B cell (primary cell): ENCODE measurements around the gene FMO3. TPM values are rescaled to one million over a fixed set of nuclear protein-coding genes. Genes with fewer than 3 reads are reported as not detected.

Experiments
- ATAC-seq: fragments of 200-7000 bp; cut with Tn5 transposase; one replicate; pipeline ENCODE4 v1.10.0; 2021; ENCODE audit warnings: low read depth, mild to moderate bottlenecking, moderate number of reproducible peaks, moderate library complexity
- CTCF ChIA-PET: fragments of 350-600 bp; sonication (Branson Sonifier 250); formaldehyde crosslinking; loops from one replicate; lab custom pipeline; 2021; ENCODE audit warnings: antibody characterized with exemption, inconsistent platforms; lab: Charles Lee
- POLR2A ChIA-PET: fragments of 350-600 bp; sonication (Branson Sonifier 250); formaldehyde crosslinking; loops from one replicate; lab custom pipeline; 2021; ENCODE audit warnings: antibody characterized with exemption; lab: Charles Lee
- DNase-seq: peaks from one replicate; pipeline ENCODE4 v3.0.0; 2013
- H2AFZ ChIP-seq: 2 replicates; pipeline ENCODE4 v1.6.1; 2012; ENCODE audit warnings: mild to moderate bottlenecking, low read depth, low read length; ENCODE audit not compliant: insufficient read depth, poor library complexity, severe bottlenecking
- H3K27ac ChIP-seq, 2 donors: 1 replicate in 1 of 2; 2 replicates in 1 of 2; pipeline ENCODE4 v1.5.1; 2012 to 2013; ENCODE audit warnings: low read length in 2 of 2, mild to moderate bottlenecking in 2 of 2, moderate library complexity in 1 of 2
- H3K27me3 ChIP-seq, 4 experiments: fragments of 200-600 bp in 1 of 4; sonication (generic) in 1 of 4; replicated peaks in 1 of 4; 1 replicate in 2 of 4; 2 replicates in 2 of 4; pipeline versions ENCODE4 v1.6.1 to v1.7.0; 2013 to 2016; ENCODE audit warnings: low read length in 3 of 4, mild to moderate bottlenecking in 2 of 4, mixed read lengths in 1 of 4, moderate library complexity in 1 of 4; ENCODE audit not compliant: insufficient read depth in 4 of 4, control insufficient read depth in 3 of 4; ENCODE audit errors: control extremely low read depth in 1 of 4
- H3K36me3 ChIP-seq, 2 experiments: replicated peaks in 1 of 2; 1 replicate in 1 of 2; 2 replicates in 1 of 2; pipeline versions ENCODE4 v1.6.1 to v1.7.1; 2013; ENCODE audit warnings: low read length in 1 of 2; ENCODE audit not compliant: insufficient read depth in 2 of 2, control insufficient read depth in 1 of 2; ENCODE audit errors: control extremely low read depth in 1 of 2, extremely low read depth in 1 of 2
- H3K4me1 ChIP-seq, 2 donors: fragments of 200-600 bp in 1 of 2; sonication (generic) in 1 of 2; 1 replicate in 1 of 2; 2 replicates in 1 of 2; pipeline versions ENCODE4 v1.5.1 to v1.6.1; 2013 to 2017; ENCODE audit warnings: low read length in 2 of 2; ENCODE audit not compliant: control insufficient read depth in 2 of 2, insufficient read depth in 2 of 2
- H3K4me2 ChIP-seq: replicated peaks from 2 replicates; pipeline ENCODE3; 2012; ENCODE audit warnings: mild to moderate bottlenecking, low read depth, low read length; ENCODE audit not compliant: poor library complexity, severe bottlenecking
- H3K4me3 ChIP-seq, 5 experiments: fragments of 200-600 bp in 1 of 5; sonication (generic) in 1 of 5; 1 replicate in 3 of 5; 2 replicates in 2 of 5; pipeline versions ENCODE4 v1.5.1 to v1.7.0; 2011 to 2016; ENCODE audit warnings: low read length in 4 of 5, mild to moderate bottlenecking in 4 of 5, low read depth in 2 of 5, control low read depth in 1 of 5, moderate library complexity in 1 of 5; ENCODE audit not compliant: insufficient read depth in 1 of 5; ENCODE audit errors: control extremely low read depth in 1 of 5, extremely low read depth in 1 of 5
- H3K79me2 ChIP-seq: fragments of 200-600 bp; sonication (generic); one replicate; pipeline ENCODE4 v1.6.0; 2016; ENCODE audit warnings: low read length; ENCODE audit not compliant: control insufficient read depth, insufficient read depth
- H3K9ac ChIP-seq: fragments of 200-600 bp; sonication (generic); 2 replicates; pipeline ENCODE4 v1.6.1; 2017; ENCODE audit warnings: mild to moderate bottlenecking, low read length, moderate library complexity
- H3K9me3 ChIP-seq, 3 donors: one replicate each; pipeline versions ENCODE4 v1.6.1 to v1.7.1; 2013; ENCODE audit warnings: low read length in 2 of 3; ENCODE audit not compliant: control insufficient read depth in 2 of 3, insufficient read depth in 1 of 3; ENCODE audit errors: control extremely low read depth in 1 of 3
- H4K20me1 ChIP-seq: 2 replicates; pipeline ENCODE4 v1.6.0; 2012; ENCODE audit warnings: mild to moderate bottlenecking, low read length; ENCODE audit not compliant: insufficient read depth, control insufficient read depth, poor library complexity, severe bottlenecking
- H3K27ac Mint-ChIP-seq: one replicate; pipeline ENCODE4 v1.8.0; 2021; ENCODE audit warnings: mixed read lengths
- H3K27me3 Mint-ChIP-seq: one replicate; pipeline ENCODE4 v1.8.0; 2021; ENCODE audit warnings: mixed read lengths
- H3K4me1 Mint-ChIP-seq: one replicate; pipeline ENCODE4 v1.8.0; 2021; ENCODE audit warnings: mixed read lengths
- H3K4me3 Mint-ChIP-seq: one replicate; pipeline ENCODE4 v1.8.0; 2021; ENCODE audit warnings: mixed read lengths
- H3K9me3 Mint-ChIP-seq: one replicate; pipeline ENCODE4 v1.8.0; 2022; ENCODE audit warnings: mixed read lengths; ENCODE audit not compliant: insufficient read depth
- CTCF ChIP-seq: fragments of 200-600 bp; IDR thresholded peaks from one replicate; pipeline ENCODE4 v1.8.0; 2022; ENCODE audit warnings: antibody characterized with exemption, mild to moderate bottlenecking
- EZH2 ChIP-seq: IDR thresholded peaks from 2 replicates; pipeline ENCODE4 v1.6.1; 2012; ENCODE audit warnings: borderline replicate concordance, low read depth, mild to moderate bottlenecking, moderate library complexity, low read length; ENCODE audit not compliant: insufficient read depth, poor library complexity, severe bottlenecking
- WGBS: methylation state at CpG from one replicate; pipeline ENCODE4 v1.1.5; 2013; ENCODE audit warnings: missing lambda C conversion rate; ENCODE audit not compliant: insufficient coverage; 5-methylcytosine and 5-hydroxymethylcytosine counted together
- intact Hi-C: fragments of 100-400 bp; cut with micrococcal nuclease; formaldehyde crosslinking; loops from one replicate; pipeline ENCODE4 v1.10.0; 2022
- polyA plus RNA-seq: library from polyadenylated mRNA; depleted of rRNA; stranded (reverse); fragments of >200 nt; gene quantifications from 2 replicates; pipeline ENCODE4 v1.2.3, GENCODE V29; 2012
- total RNA-seq, 2 donors: library from RNA; stranded (reverse); fragments of 120-200 nt in 1 of 2; gene quantifications; 1 replicate in 1 of 2; 2 replicates in 1 of 2; pipeline versions ENCODE4 v1.2.3 to v1.2.4, GENCODE V29; 2013 to 2022

Gene FMO3
- total and polyA plus RNA-seq, 2 donors (not counting 1 experiment from before 2014, with no cell fraction given), result not detected

GRCh38 chr1:171087896-171088295, 2.8 kb upstream of the FMO3 start:
- no peak overlapping the region for H3K4me3 ChIP-seq
- intact Hi-C loops, result loop anchor here (10.0 kb wide), 1 partner anchor 227 kb away; the partner anchor contains the start of gene FMO4
- H2AFZ ChIP-seq, result no peak overlapping the region
- no peaks in the 10 kb centered on the region for H3K9me3 Mint-ChIP-seq
- no peak overlapping the region for H3K4me2 ChIP-seq
- H3K36me3 ChIP-seq, result no peaks in the 10 kb centered on the region
- no peaks in the 10 kb centered on the region for H3K27me3 ChIP-seq
- no peak overlapping the region for H3K27ac Mint-ChIP-seq
- no peak for DNase-seq
- H3K27me3 Mint-ChIP-seq, result peaks cover 3% of the 10 kb centered on the region
- POLR2A ChIA-PET, result no interaction called here
- no peak overlapping the region for H3K27ac ChIP-seq
- no peaks in the 10 kb centered on the region for H3K79me2 ChIP-seq
- H3K9me3 ChIP-seq, result no peaks in the 10 kb centered on the region
- TF ChIP-seq CTCF (no peak), EZH2 (no peak)
- no peaks in the 10 kb centered on the region for H4K20me1 ChIP-seq
- no peak overlapping the region for H3K4me3 Mint-ChIP-seq
- no peak overlapping the region for H3K9ac ChIP-seq
- CTCF ChIA-PET, result no interaction called here
- H3K4me1 ChIP-seq, result no peaks in the 10 kb centered on the region
- ATAC-seq, result no peak
- no peaks in the 10 kb centered on the region for H3K4me1 Mint-ChIP-seq

GRCh38 chr1:171103862-171104261, 13.2 kb downstream of the FMO3 start:
- Histone ChIP-seq H3K79me2 (no peaks in the 10 kb centered on the region), H3K4me1 (no peaks in the 10 kb centered on the region), H2AFZ (no peak overlapping the region), H3K36me3 (no peaks in the 10 kb centered on the region), H3K4me3 (no peak overlapping the region), H3K9ac (no peak overlapping the region), H4K20me1 (no peaks in the 10 kb centered on the region), H3K27me3 (no peaks in the 10 kb centered on the region), H3K9me3 (no peaks in the 10 kb centered on the region), H3K4me2 (no peak overlapping the region), H3K27ac (no peak overlapping the region)
- H3K27me3 Mint-ChIP-seq, result no peaks in the 10 kb centered on the region
- TF ChIP-seq CTCF, result no peak
- no peak for TF ChIP-seq EZH2
- intact Hi-C loops, result no loop called here
- no peak for DNase-seq
- H3K27ac Mint-ChIP-seq, result no peak overlapping the region
- WGBS, result no CpG with 5 or more reads among the region's 1 CpG
- ChIA-PET POLR2A (no interaction called here), CTCF (no interaction called here)
- ATAC-seq, result no peak
- no peaks in the 10 kb centered on the region for H3K4me1 Mint-ChIP-seq
- no peak overlapping the region for H3K4me3 Mint-ChIP-seq
- H3K9me3 Mint-ChIP-seq, result no peaks in the 10 kb centered on the region
